GM18517 (cell line): ENCODE results near the gene SARS1.
A peak's percentile ranks its signal among the peaks of the same experiment; 100 is the strongest.
"Not testable (repeated sequence)": the region's sequence is repeated elsewhere in the genome, so short reads cannot be mapped to it uniquely, and the experiment has no call there.

ENCODE experiments used
- ATAC-seq: cut with Tn5 transposase; IDR thresholded peaks from one replicate; pipeline ENCODE4 v1.9.1; 2021; ENCODE audit warnings: mild to moderate bottlenecking, moderate library complexity; ENCODE audit not compliant: unreplicated experiment

Gene SARS1

DNA sequence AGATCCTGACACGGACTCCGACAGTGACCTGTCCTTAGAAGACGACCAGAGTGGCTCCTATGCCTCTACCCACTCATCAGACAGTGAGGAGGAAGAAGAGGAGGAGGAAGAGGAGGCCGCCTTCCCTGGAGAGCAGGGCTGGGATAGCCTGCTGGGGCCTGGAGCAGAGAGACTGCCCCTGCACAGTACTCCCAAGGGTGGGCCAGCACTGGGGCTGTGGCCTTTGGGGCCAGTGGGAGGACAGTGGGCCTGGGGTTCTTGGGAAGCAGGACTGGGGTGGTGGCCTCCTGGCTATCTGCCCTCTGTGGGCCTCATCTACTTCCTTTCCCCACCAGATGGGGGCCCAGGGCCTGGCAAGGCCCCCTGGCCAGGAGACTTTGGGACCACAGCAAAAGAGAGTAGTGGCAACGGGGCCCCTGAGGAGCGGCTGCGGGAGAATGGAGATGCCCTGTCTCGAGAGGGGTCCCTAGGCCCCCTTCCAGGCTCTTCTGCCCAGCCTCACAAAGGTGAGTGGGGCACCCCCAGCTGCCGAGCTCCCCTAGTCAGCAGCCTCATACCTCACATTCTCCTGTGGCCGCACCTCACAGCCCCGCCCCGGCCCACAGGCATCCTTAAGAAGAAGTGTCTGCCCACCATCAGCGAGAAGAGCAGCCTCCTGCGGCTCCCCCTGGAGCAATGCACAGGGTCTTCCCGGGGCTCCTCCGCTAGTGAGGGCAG is 59.3 kb downstream of the SARS1 start:
- no peak for ATAC-seq

DNA sequence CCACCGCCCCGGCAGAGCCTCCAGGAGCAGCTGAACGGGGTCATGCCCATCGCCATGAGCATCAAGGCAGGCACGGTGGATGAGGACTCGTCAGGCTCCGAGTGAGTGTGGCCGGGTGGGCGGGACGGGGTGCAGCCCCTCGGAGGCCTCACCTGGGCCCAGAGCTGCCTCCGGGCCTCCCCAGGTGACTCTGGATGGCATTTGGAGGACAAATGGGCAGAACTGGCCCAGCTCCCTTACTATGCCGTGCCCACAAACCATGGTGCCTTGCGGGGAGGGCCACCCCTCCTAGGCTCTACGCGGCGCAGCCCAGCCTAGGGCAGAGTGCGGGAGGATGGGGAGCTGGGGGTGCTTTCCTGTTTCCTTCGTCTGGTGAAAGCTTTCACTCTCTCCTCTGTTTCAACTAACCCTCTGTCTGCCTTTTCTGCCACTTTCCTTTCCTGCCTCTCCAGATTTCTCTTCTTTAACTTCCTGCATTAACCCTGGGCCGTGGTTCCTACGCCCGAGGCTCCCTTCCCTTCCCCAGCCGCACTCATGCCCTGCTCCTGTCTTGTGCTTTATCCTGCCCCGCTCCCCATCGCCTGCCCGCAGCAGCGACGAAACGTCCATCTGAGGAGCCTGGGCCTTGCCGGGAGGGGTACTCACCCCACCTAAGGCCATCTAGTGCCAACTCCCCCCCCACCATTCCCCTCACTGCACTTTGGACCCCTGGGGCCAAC is 60.0 kb downstream of the SARS1 start:
- ATAC-seq = no peak

DNA sequence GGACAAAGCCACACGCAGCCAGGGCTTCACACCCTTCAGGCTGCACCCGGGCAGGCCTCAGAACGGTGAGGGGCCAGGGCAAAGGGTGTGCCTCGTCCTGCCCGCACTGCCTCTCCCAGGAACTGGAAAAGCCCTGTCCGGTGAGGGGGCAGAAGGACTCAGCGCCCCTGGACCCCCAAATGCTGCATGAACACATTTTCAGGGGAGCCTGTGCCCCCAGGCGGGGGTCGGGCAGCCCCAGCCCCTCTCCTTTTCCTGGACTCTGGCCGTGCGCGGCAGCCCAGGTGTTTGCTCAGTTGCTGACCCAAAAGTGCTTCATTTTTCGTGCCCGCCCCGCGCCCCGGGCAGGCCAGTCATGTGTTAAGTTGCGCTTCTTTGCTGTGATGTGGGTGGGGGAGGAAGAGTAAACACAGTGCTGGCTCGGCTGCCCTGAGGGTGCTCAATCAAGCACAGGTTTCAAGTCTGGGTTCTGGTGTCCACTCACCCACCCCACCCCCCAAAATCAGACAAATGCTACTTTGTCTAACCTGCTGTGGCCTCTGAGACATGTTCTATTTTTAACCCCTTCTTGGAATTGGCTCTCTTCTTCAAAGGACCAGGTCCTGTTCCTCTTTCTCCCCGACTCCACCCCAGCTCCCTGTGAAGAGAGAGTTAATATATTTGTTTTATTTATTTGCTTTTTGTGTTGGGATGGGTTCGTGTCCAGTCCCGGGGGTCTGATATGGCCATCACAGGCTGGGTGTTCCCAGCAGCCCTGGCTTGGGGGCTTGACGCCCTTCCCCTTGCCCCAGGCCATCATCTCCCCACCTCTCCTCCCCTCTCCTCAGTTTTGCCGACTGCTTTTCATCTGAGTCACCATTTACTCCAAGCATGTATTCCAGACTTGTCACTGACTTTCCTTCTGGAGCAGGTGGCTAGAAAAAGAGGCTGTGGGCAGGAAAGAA is 61.1 kb downstream of the SARS1 start:
- ATAC-seq = no peak

DNA sequence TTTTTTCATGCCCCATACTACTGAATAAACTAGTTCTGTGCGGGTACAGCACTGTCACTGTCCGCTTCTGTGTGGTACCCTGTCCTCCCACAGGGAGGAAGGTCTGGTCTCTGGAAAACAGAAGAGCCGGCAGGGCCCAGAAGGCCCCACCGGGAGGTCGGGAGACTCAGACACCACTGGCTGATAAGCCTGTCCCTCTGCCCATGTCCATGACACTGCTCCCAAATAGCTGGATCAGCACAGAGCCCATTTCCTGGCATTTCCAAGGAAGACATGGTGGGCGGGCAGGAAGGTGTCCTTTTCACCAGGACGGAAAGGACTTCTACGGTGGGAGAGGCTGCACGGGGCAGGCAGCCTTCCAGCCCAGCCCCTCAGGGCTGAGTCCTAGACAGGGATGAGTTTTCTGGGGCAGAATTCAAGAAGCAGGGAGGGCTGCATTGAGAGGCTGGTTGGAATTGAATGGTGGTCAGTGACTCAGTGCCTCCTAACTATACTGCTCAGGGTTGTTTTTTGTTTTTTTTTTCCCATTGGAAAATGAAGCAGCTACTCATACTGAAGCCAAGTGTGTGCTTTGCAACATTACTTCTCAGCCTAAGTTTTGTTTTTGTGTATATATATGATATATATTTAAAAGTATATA is 62.1 kb downstream of the SARS1 start:
- ATAC-seq = no peak

DNA sequence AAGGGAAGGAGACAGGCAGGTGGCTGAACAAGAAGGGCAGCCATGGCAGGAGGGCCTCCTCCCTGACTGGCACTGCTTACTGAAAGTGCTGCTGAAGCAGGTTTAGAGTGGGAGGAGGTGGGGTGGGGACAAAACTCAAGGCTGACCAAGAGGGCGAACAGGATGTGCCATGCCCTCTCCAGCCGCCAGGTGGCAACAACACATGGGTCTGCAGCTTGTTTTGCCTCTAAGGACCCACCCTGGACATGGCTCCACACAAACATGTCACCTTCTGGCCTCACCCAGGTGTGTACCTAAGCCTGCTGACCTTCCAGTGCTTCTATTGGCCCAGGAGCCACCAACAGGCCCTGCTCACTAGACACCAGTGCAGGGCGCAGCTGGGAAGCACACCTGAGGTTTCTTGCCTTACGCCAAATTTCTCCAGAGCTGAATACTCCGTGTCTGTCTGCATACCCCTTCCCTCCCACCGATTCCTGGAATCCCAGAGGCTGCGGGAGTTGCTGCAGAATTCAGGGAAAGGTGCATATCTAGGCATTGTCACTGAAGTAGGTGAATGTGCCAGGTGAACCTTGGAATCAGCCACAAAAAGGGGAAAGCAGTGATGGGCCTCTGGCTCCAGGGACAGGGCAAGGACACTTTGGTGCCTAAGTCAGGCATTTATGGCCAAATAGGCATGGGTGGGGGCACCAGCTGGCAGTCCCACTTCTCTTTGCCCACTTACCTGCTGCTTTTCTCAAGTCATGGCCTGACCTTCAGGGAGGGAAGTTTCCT is 63.9 kb downstream of the SARS1 start:
- peak; percentile 68 for ATAC-seq

DNA sequence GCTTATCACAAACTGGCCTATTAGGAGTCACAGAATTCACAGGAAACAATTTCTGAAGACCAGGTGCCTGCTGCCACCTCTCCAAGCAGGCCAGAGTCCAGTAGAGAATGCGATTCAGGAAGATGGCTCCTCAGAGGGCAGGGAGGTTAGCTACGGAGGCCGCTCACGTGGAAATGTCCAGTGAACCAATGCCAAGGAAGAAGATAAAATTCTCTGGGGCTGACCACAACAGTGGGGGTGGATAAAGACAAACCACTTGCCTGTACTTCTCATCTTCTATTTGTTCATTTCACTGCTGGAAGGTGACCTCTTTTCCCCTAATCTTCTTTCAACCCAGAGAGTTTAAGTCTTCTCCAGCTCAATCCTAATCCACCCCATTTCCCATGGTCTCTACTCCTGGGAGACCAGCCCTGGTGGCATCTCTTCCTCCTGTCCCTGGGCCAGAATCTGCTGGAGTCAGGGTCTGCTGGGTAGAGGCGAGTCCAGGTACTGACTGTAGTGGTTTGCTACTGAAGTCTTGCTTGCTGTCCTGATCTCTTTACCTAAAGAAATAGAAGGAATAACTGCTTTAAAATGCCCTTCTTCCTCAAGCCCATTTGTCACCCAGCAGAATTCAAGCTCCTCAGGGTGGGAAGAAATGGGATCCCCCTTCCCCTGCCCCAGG is 66.0 kb downstream of the SARS1 start:
- no peak for ATAC-seq

DNA sequence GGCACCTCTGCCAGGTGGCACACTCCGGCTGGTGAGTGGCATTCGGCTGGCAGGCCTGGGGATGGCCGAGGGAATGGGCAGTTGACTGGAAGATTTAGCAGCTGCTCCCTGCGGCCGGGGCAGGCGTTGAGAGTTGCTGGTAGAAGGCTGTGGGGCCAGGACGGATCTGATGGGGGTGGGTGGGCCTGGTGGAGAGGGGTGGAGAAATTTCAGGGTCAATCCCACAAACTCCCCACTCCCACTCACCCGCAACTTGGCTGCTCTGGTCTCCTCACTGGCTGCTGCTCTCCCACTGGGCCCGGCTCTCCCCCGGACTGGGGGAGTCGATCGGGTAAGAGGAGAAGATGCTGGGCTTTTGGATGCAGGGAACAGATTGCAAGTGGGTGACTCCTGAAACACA is 67.1 kb downstream of the SARS1 start:
- no peak for ATAC-seq

DNA sequence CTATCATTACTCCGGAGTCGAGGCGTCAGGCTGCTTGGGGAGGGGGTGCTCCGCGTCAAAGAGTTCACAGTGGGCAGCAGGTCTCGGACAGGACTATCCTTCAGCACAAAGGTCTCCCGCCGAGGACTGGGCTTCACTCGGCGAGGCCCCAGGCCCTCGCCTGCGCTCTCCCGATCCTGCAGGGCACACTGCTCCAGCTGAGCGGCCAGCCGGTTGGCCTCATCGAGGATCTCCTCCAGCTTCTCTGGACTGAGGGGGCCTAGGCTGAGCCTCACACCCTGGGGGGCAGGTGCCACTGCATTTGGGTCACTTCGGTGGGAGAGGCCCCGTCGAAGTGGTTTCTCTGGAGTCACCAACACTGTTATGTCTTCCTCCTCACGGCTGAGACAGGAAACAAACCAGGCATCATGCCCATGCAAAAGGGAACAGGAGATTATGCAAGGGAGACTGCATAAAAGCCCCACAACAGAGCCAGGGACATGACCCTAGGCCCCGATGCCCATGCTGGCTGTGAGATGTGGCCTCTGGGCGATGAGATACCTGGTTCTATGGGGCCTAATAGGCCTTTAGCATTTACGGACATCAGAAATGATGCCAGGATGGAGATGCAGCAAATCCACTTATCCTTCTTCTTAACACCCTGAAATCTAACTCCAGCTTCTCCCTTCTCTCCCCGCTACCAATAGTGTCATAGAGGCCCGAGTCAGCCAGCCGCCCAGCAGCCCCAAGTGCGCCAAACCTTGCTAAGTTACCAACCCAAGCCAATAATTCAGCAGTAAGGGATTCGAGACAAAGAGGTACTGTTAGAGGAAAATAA is 68.2 kb downstream of the SARS1 start:
- ATAC-seq = no peak

DNA sequence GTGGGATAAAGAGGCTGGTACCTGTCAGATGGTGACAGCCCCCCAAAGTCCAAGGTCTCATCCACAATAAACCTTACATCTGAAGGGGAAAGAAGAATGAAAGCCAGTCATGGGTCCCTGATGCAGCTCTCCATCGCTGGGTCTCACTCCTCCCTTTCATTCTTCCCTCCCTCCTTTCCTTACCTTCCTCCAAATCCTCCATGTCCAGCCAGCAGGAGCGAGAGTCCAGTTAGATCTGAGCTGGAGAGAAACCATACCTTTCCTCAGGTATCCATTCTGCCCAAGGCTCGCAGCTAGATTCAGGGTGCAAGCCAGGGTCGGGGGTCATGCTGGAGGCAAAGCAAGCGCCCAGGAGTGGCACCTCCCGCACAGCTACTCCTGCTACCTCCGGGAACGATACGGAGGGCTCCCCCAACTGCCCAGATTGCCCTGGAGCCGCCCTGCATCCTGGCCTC is 68.8 kb downstream of the SARS1 start:
- ATAC-seq = no peak

GRCh38 chr1:109282952-109283747 is 69.4 kb downstream of the SARS1 start, which contains the start of gene PSRC1:
Gene PSRC1, minus strand, starts transcription at chr1:109283145.
- ATAC-seq = peak; percentile 88

DNA sequence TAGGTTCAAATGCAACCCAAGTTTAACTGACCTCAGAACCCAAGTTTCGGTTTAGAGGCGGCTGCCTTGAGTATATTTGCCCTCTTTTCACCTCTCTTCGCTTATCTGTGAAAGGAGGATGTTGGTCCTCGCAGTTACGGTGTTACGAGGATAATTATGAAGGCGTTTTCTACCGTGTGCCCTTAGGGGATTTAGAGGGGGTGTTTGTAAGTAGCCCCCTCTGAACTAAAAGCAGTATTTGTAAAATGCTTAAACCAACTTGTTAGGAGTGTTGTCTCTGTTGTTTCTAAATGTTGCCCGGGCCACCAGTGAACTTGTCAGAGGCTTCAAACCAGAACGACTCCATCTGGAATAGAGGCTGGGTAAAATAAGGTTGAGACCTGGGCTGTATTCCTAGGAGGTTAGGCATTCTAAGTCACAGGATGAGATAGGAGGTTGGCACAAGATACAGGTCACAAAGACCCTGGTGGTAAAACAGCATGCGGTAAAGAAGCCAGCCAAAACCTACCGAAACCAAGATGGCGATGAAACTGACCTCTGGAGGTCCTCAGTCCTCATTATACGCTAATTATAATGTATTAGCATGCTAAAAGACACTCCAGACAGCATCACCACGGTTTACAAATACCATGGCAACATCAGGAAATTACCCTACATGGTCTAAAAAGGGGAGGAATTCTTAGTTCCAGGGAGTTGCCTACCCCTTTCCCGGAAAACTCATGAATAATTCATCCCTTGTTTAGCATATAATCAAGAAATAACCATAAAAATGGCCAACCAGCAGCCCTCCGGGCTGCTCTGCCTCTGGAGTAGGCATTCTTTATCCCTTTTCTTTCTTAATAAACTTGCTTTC is 70.3 kb downstream of the SARS1 start:
- ATAC-seq = no peak

DNA sequence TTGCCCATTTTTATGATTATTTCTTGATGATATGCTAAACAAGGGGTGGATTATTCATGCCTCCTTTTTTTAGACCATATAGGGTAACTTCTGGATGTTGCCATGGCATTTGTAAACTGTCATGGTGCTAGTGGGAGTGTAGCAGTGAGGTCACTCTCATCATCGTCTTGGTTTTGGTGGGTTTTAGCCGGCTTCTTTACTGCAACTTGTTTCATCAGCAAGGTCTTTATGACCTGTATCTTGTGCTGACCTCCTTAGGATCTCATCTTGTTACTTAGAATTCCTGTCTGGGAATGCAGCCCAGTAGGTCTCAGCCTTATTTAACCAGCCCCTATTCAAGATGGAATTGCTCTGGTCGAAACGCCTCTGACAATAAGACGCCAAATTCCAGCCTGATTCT is 73.0 kb downstream of the SARS1 start:
- not testable (repeated sequence) for ATAC-seq
